SK-N-SH treated with all-trans-retinoic acid at 6 μM for 48 hours (cell line): Measurements from ENCODE around the gene ADAMTS9.
A peak's percentile ranks its signal among the peaks of the same experiment; 100 is the strongest.

Source experiments
- ATAC-seq: fragments of 200-7000 bp; cut with Tn5 transposase; 3 replicates; pipeline ENCODE4 v1.9.1; 2020; ENCODE audit warnings: mild to moderate bottlenecking, moderate library complexity
- ARNTL ChIP-seq: fragments of 450-650 bp; formaldehyde crosslinking; IDR thresholded peaks from 2 replicates; pipeline ENCODE4 v1.5.0; 2020; ENCODE audit warnings: low read depth, mild to moderate bottlenecking, moderate library complexity, borderline replicate concordance
- BACH2 ChIP-seq: fragments of 250-450 bp; sonication (Bioruptor Pico); IDR thresholded peaks from 2 replicates; pipeline ENCODE4 v1.9.0; 2021; ENCODE audit warnings: mild to moderate bottlenecking, borderline replicate concordance
- CREB5 ChIP-seq: fragments of 250-450 bp; sonication (Bioruptor Pico); IDR thresholded peaks from 2 replicates; pipeline ENCODE4 v1.5.1; 2020; ENCODE audit warnings: low read depth, mild to moderate bottlenecking, moderate library complexity
- CSDC2 ChIP-seq: fragments of 250-450 bp; sonication (Bioruptor Pico); IDR thresholded peaks from 2 replicates; pipeline ENCODE4 v1.5.0; 2020; ENCODE audit warnings: mild to moderate bottlenecking, moderate library complexity
- ESRRG ChIP-seq: fragments of 250-450 bp; sonication (Bioruptor Pico); IDR thresholded peaks from 2 replicates; pipeline ENCODE4 v1.6.1; 2021; ENCODE audit warnings: mild to moderate bottlenecking
- GLIS3 ChIP-seq: fragments of 250-450 bp; sonication (Bioruptor Pico); IDR thresholded peaks from 2 replicates; pipeline ENCODE4 v1.5.0; 2020; ENCODE audit warnings: mild to moderate bottlenecking, moderate library complexity
- ISL1 ChIP-seq: fragments of 250-450 bp; sonication (Bioruptor Pico); IDR thresholded peaks from 2 replicates; pipeline ENCODE4 v2.1.2; 2022; ENCODE audit warnings: mild to moderate bottlenecking, moderate library complexity
- OSR1 ChIP-seq: fragments of 250-450 bp; sonication (Bioruptor Pico); IDR thresholded peaks from 2 replicates; pipeline ENCODE4 v1.8.0; 2022; ENCODE audit warnings: moderate library complexity, mild to moderate bottlenecking, inconsistent platforms
- PPARA ChIP-seq: fragments of 250-450 bp; sonication (Bioruptor Pico); IDR thresholded peaks from 2 replicates; pipeline ENCODE4 v1.5.0; 2020; ENCODE audit warnings: mild to moderate bottlenecking, borderline replicate concordance
- RARB ChIP-seq: fragments of 250-450 bp; sonication (Bioruptor Pico); IDR thresholded peaks from 2 replicates; pipeline ENCODE4 v1.8.0; 2021; ENCODE audit warnings: mild to moderate bottlenecking, moderate library complexity
- SNAI2 ChIP-seq: fragments of 250-450 bp; sonication (Bioruptor Pico); IDR thresholded peaks from 2 replicates; pipeline ENCODE4 v1.5.0; 2020; ENCODE audit warnings: mild to moderate bottlenecking, moderate library complexity
- TCF4 ChIP-seq: fragments of 250-450 bp; sonication (Bioruptor Pico); IDR thresholded peaks from 2 replicates; pipeline ENCODE4 v1.8.0; 2021; ENCODE audit warnings: mild to moderate bottlenecking, moderate library complexity, borderline replicate concordance
- TOX ChIP-seq: fragments of 250-450 bp; sonication (Bioruptor Pico); IDR thresholded peaks from 2 replicates; pipeline ENCODE4 v1.8.0; 2021; ENCODE audit warnings: mild to moderate bottlenecking, moderate library complexity, borderline replicate concordance
- TSHZ2 ChIP-seq: fragments of 250-450 bp; sonication (Bioruptor Pico); IDR thresholded peaks from 2 replicates; pipeline ENCODE4 v1.5.0; 2020; ENCODE audit warnings: mild to moderate bottlenecking, moderate library complexity
- ZC3H10 ChIP-seq: fragments of 250-450 bp; sonication (Bioruptor Pico); IDR thresholded peaks from 2 replicates; pipeline ENCODE4 v1.5.1; 2021; ENCODE audit warnings: mild to moderate bottlenecking, moderate library complexity
- ZFP3 ChIP-seq: fragments of 250-450 bp; sonication (Bioruptor Pico); IDR thresholded peaks from 2 replicates; pipeline ENCODE4 v1.5.0; 2020; ENCODE audit warnings: mild to moderate bottlenecking, moderate library complexity
- ZFP30 ChIP-seq: fragments of 450-650 bp; formaldehyde crosslinking; IDR thresholded peaks from 2 replicates; pipeline ENCODE4 v1.5.0; 2022; ENCODE audit warnings: mild to moderate bottlenecking, moderate library complexity
- ZNF565 ChIP-seq: fragments of 450-650 bp; formaldehyde crosslinking; conservative IDR thresholded peaks from 2 replicates; pipeline ENCODE4 v1.5.0; 2020; ENCODE audit warnings: low read depth, mild to moderate bottlenecking, moderate library complexity
- ZNF70 ChIP-seq: fragments of 450-650 bp; formaldehyde crosslinking; IDR thresholded peaks from 2 replicates; pipeline ENCODE4 v1.5.0; 2020; ENCODE audit warnings: mild to moderate bottlenecking, moderate library complexity
- ZNF8 ChIP-seq: fragments of 450-650 bp; formaldehyde crosslinking; IDR thresholded peaks from 2 replicates; pipeline ENCODE4 v1.5.0; 2020; ENCODE audit warnings: mild to moderate bottlenecking, moderate library complexity
- TF ChIP-seq, protein P1 (sequence below): fragments of 250-450 bp; sonication (Bioruptor Pico); IDR thresholded peaks from 2 replicates; pipeline ENCODE4 v1.5.1; 2021; ENCODE audit warnings: mild to moderate bottlenecking, moderate library complexity
- TF ChIP-seq, protein P2 (sequence below): fragments of 250-450 bp; sonication (Bioruptor Pico); IDR thresholded peaks from 2 replicates; pipeline ENCODE4 v1.8.0; 2021; ENCODE audit warnings: low read depth, mild to moderate bottlenecking, moderate library complexity, borderline replicate concordance
- TF ChIP-seq, protein P3 (sequence below): fragments of 250-450 bp; sonication (Bioruptor Pico); IDR thresholded peaks from 2 replicates; pipeline ENCODE4 v1.8.0; 2020; ENCODE audit warnings: mild to moderate bottlenecking, moderate library complexity, borderline replicate concordance

Gene ADAMTS9

GRCh38 chr3:64651741-64652241 lies 36.0 kb downstream of the ADAMTS9 start:
- TF ChIP-seq ZC3H10 (CRISPR knock-in tag) (no peak), CREB5 (CRISPR knock-in tag) (no peak), CSDC2 (CRISPR knock-in tag) (no peak), ZNF70 (CRISPR knock-in tag) (no peak), PPARA (CRISPR knock-in tag) (no peak), ZFP3 (CRISPR knock-in tag) (no peak), RARB (CRISPR knock-in tag) (no peak), ZFP30 (CRISPR knock-in tag) (no peak), OSR1 (CRISPR knock-in tag) (no peak), ZNF8 (CRISPR knock-in tag) (no peak), ISL1 (CRISPR knock-in tag) (no peak), TOX (CRISPR knock-in tag) (no peak), SNAI2 (CRISPR knock-in tag) (no peak), ESRRG (CRISPR knock-in tag) (no peak), BACH2 (CRISPR knock-in tag) (no peak), ZNF565 (no peak)
- TF ChIP-seq, protein P1, sequence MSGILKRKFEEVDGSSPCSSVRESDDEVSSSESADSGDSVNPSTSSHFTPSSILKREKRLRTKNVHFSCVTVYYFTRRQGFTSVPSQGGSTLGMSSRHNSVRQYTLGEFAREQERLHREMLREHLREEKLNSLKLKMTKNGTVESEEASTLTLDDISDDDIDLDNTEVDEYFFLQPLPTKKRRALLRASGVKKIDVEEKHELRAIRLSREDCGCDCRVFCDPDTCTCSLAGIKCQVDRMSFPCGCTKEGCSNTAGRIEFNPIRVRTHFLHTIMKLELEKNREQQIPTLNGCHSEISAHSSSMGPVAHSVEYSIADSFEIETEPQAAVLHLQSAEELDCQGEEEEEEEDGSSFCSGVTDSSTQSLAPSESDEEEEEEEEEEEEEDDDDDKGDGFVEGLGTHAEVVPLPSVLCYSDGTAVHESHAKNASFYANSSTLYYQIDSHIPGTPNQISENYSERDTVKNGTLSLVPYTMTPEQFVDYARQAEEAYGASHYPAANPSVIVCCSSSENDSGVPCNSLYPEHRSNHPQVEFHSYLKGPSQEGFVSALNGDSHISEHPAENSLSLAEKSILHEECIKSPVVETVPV = no peak
- TF ChIP-seq, protein P2, sequence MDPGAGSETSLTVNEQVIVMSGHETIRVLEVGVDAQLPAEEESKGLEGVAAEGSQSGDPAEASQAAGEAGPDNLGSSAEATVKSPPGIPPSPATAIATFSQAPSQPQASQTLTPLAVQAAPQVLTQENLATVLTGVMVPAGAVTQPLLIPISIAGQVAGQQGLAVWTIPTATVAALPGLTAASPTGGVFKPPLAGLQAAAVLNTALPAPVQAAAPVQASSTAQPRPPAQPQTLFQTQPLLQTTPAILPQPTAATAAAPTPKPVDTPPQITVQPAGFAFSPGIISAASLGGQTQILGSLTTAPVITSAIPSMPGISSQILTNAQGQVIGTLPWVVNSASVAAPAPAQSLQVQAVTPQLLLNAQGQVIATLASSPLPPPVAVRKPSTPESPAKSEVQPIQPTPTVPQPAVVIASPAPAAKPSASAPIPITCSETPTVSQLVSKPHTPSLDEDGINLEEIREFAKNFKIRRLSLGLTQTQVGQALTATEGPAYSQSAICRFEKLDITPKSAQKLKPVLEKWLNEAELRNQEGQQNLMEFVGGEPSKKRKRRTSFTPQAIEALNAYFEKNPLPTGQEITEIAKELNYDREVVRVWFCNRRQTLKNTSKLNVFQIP (CRISPR knock-in tag) = no peak
- ATAC-seq = peak; percentile 66

GRCh38 chr3:64651303-64651702 lies 36.5 kb downstream of the ADAMTS9 start:
- TF ChIP-seq CSDC2 (CRISPR knock-in tag) = no peak
- no peak for TF ChIP-seq ZFP30 (CRISPR knock-in tag)
- no peak for TF ChIP-seq BACH2 (CRISPR knock-in tag)
- no peak for TF ChIP-seq ZNF70 (CRISPR knock-in tag)
- TF ChIP-seq, protein P2 (CRISPR knock-in tag) = no peak
- TF ChIP-seq SNAI2 (CRISPR knock-in tag) = no peak
- TF ChIP-seq ZC3H10 (CRISPR knock-in tag) = no peak
- no peak for TF ChIP-seq ZNF8 (CRISPR knock-in tag)
- TF ChIP-seq ARNTL (CRISPR knock-in tag) = no peak
- no peak for TF ChIP-seq OSR1 (CRISPR knock-in tag)
- TF ChIP-seq GLIS3 = no peak
- TF ChIP-seq CREB5 (CRISPR knock-in tag) = no peak
- no peak for TF ChIP-seq ZFP3 (CRISPR knock-in tag)
- peak; percentile 30 for ATAC-seq

GRCh38 chr3:64650715-64651114 lies 37.1 kb downstream of the ADAMTS9 start:
- TF ChIP-seq OSR1 (CRISPR knock-in tag) (no peak), ZC3H10 (CRISPR knock-in tag) (no peak), ZNF565 (no peak), ZNF70 (CRISPR knock-in tag) (no peak), ZFP30 (CRISPR knock-in tag) (no peak)
- ATAC-seq = peak; percentile 66

GRCh38 chr3:64650096-64650622 lies 37.6 kb downstream of the ADAMTS9 start:
- TF ChIP-seq TCF4 (CRISPR knock-in tag) (no peak), OSR1 (CRISPR knock-in tag) (no peak), ESRRG (CRISPR knock-in tag) (no peak), TSHZ2 (no peak), ZNF8 (CRISPR knock-in tag) (no peak), CSDC2 (CRISPR knock-in tag) (no peak), PPARA (CRISPR knock-in tag) (no peak), ZC3H10 (CRISPR knock-in tag) (no peak), ISL1 (CRISPR knock-in tag) (no peak)
- TF ChIP-seq, protein P3, sequence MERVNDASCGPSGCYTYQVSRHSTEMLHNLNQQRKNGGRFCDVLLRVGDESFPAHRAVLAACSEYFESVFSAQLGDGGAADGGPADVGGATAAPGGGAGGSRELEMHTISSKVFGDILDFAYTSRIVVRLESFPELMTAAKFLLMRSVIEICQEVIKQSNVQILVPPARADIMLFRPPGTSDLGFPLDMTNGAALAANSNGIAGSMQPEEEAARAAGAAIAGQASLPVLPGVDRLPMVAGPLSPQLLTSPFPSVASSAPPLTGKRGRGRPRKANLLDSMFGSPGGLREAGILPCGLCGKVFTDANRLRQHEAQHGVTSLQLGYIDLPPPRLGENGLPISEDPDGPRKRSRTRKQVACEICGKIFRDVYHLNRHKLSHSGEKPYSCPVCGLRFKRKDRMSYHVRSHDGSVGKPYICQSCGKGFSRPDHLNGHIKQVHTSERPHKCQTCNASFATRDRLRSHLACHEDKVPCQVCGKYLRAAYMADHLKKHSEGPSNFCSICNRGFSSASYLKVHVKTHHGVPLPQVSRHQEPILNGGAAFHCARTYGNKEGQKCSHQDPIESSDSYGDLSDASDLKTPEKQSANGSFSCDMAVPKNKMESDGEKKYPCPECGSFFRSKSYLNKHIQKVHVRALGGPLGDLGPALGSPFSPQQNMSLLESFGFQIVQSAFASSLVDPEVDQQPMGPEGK = no peak
- ATAC-seq = no peak
